CD4-positive, alpha-beta T cell treated with Interleukin-17A for 4 hours (primary cell): ENCODE results near the gene EPHA2.
"Not testable (repeated sequence)": the region's sequence is repeated elsewhere in the genome, so short reads cannot be mapped to it uniquely, and the experiment has no call there.

Experiments used
- DNase-seq: peaks from one replicate; pipeline ENCODE4 v3.0.0-alpha.2; 2020; ENCODE audit warnings: mixed read lengths

Gene EPHA2

GRCh38 chr1:16117936-16118335 lies 37.9 kb downstream of the EPHA2 start:
- no peak for DNase-seq

GRCh38 chr1:16117369-16117768 lies 38.5 kb downstream of the EPHA2 start:
- DNase-seq = no peak

- no peak for DNase-seq
Measured at GRCh38 chr1:16116625-16117024, 39.2 kb downstream of the EPHA2 start.

GRCh38 chr1:16116002-16116401 lies 39.9 kb downstream of the EPHA2 start:
- DNase-seq = no peak

- DNase-seq = no peak
Measured at GRCh38 chr1:16115468-16115983, 40.3 kb downstream of the EPHA2 start.

GRCh38 chr1:16114527-16115467 lies 41.1 kb downstream of the EPHA2 start:
- no peak for DNase-seq

GRCh38 chr1:16112596-16113555 lies 43.0 kb downstream of the EPHA2 start:
- no peak for DNase-seq

GRCh38 chr1:16111771-16112595 lies 43.9 kb downstream of the EPHA2 start:
- DNase-seq = no peak

- DNase-seq = no peak
Measured at GRCh38 chr1:16110884-16111283, 45.0 kb downstream of the EPHA2 start.

- DNase-seq = no peak
Measured at GRCh38 chr1:16110456-16110855, 45.4 kb downstream of the EPHA2 start.

GRCh38 chr1:16109571-16109970 lies 46.3 kb downstream of the EPHA2 start:
- no peak for DNase-seq

- not testable (repeated sequence) for DNase-seq
Measured at GRCh38 chr1:16107039-16107438, 48.8 kb downstream of the EPHA2 start.

GRCh38 chr1:16101623-16102022 lies 54.2 kb downstream of the EPHA2 start:
- DNase-seq = no peak

- no peak for DNase-seq
Measured at GRCh38 chr1:16099412-16099811, 56.5 kb downstream of the EPHA2 start.

GRCh38 chr1:16095447-16095846 lies 60.4 kb downstream of the EPHA2 start:
- DNase-seq = no peak

GRCh38 chr1:16094453-16095158 lies 61.3 kb downstream of the EPHA2 start:
- no peak for DNase-seq

- DNase-seq = no peak
Measured at GRCh38 chr1:16093611-16094010, 62.3 kb downstream of the EPHA2 start.

- DNase-seq = no peak
Measured at GRCh38 chr1:16092923-16093511, 62.9 kb downstream of the EPHA2 start.

GRCh38 chr1:16092097-16092922 lies 63.6 kb downstream of the EPHA2 start:
- DNase-seq = no peak

- DNase-seq = no peak
Measured at GRCh38 chr1:16091296-16091695, 64.6 kb downstream of the EPHA2 start.
